C4-2B (cell line): ENCODE measurements around the gene ATG7.

ENCODE experiments used
- CTCF ChIP-seq: fragments of 450-650 bp; conservative IDR thresholded peaks from 2 replicates; pipeline ENCODE4 v1.5.1; 2017; ENCODE audit warnings: mild to moderate bottlenecking
- ZFX ChIP-seq: fragments of 450-650 bp; IDR thresholded peaks from 2 replicates; pipeline ENCODE4 v1.6.1; 2017

- no peak for TF ChIP-seq CTCF
- TF ChIP-seq ZFX = no peak
Observed at GRCh38 chr3:11570789-11571495, 298.7 kb downstream of the ATG7 start.
